DOHH2 (cell line): ENCODE measurements around the gene IFNL4.

ENCODE experiments used
- EZH2phosphoT487 ChIP-seq: fragments of 200-600 bp; sonication (generic); IDR thresholded peaks from 2 replicates; pipeline ENCODE4 v1.6.1; 2017; ENCODE audit warnings: borderline replicate concordance, mild to moderate bottlenecking, antibody characterized with exemption, low read length, moderate library complexity, mixed read lengths
- TF ChIP-seq, protein P1 (sequence below): fragments of 200-600 bp; sonication (generic); IDR thresholded peaks from one replicate; pipeline ENCODE4 v1.5.1; 2014; ENCODE audit warnings: antibody characterized with exemption, mild to moderate bottlenecking, low read depth, low read length; ENCODE audit not compliant: poor library complexity, severe bottlenecking

GRCh38 chr19:39224910-39225309, 23.7 kb downstream of the IFNL4 start:
- TF ChIP-seq, protein P1, sequence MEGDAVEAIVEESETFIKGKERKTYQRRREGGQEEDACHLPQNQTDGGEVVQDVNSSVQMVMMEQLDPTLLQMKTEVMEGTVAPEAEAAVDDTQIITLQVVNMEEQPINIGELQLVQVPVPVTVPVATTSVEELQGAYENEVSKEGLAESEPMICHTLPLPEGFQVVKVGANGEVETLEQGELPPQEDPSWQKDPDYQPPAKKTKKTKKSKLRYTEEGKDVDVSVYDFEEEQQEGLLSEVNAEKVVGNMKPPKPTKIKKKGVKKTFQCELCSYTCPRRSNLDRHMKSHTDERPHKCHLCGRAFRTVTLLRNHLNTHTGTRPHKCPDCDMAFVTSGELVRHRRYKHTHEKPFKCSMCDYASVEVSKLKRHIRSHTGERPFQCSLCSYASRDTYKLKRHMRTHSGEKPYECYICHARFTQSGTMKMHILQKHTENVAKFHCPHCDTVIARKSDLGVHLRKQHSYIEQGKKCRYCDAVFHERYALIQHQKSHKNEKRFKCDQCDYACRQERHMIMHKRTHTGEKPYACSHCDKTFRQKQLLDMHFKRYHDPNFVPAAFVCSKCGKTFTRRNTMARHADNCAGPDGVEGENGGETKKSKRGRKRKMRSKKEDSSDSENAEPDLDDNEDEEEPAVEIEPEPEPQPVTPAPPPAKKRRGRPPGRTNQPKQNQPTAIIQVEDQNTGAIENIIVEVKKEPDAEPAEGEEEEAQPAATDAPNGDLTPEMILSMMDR, result peak; percentile 9
- TF ChIP-seq EZH2phosphoT487, result no peak
